Endothelial cell of umbilical vein (primary cell): ENCODE results near the gene PM20D1. TPM values are rescaled to one million over a fixed set of nuclear protein-coding genes. Genes with fewer than 3 reads are reported as not detected.
"Not testable (repeated sequence)": the region's sequence is repeated elsewhere in the genome, so short reads cannot be mapped to it uniquely, and the experiment has no call there.

Experiments used
- BruUV-seq: library from RNA; stranded (reverse); fragments of 400-500 nt; replicated peaks from 2 replicates; lab custom pipeline; 2021; lab: Mats Ljungman, UMichigan
- CTCF ChIA-PET: fragments of 300-600, 350-600 bp; sonication (Branson Sonifier 250); formaldehyde crosslinking; loops from one replicate; lab custom pipeline; 2021; ENCODE audit warnings: antibody characterized with exemption, inconsistent platforms; lab: Charles Lee
- POLR2A ChIA-PET: fragments of 300-600, 350-600 bp; sonication (Branson Sonifier 250); formaldehyde crosslinking; loops from one replicate; lab custom pipeline; 2021; ENCODE audit warnings: antibody characterized with exemption, inconsistent platforms; lab: Charles Lee
- DNase-seq: peaks from one replicate; pipeline ENCODE4 v3.0.0-alpha.2; 2011; ENCODE audit warnings: low read depth, low spot score
- FAIRE-seq: peaks from 2 replicates; lab custom pipeline; 2011; peaks lifted over from hg19 to GRCh38; lab: Jason Lieb, UNC
- H2AFZ ChIP-seq: 2 replicates; pipeline ENCODE4 v1.6.0; 2012; ENCODE audit warnings: low read depth, low read length, control low read depth, inconsistent platforms
- H3K27ac ChIP-seq: 2 replicates; pipeline ENCODE4 v1.5.1; 2011; ENCODE audit warnings: low read depth, mild to moderate bottlenecking, control low read depth, low read length, moderate library complexity; ENCODE audit not compliant: insufficient read depth
- H3K27me3 ChIP-seq, 2 experiments: 2 replicates each; pipeline versions ENCODE4 v1.6.0 to v1.6.1; 2011; ENCODE audit warnings: low read length in 2 of 2, mixed read lengths in 1 of 2; ENCODE audit not compliant: control insufficient read depth in 2 of 2, insufficient read depth in 2 of 2
- H3K36me3 ChIP-seq, 2 experiments: 2 replicates in 1 of 2; 3 replicates in 1 of 2; pipeline ENCODE4 v1.5.1; 2011; ENCODE audit warnings: low read length in 2 of 2, mild to moderate bottlenecking in 1 of 2, moderate library complexity in 1 of 2; ENCODE audit not compliant: control insufficient read depth in 2 of 2, insufficient read depth in 2 of 2; ENCODE audit errors: extremely low read depth in 1 of 2
- H3K4me1 ChIP-seq: 3 replicates; pipeline ENCODE4 v1.5.1; 2011; ENCODE audit warnings: mild to moderate bottlenecking, low read length; ENCODE audit not compliant: control insufficient read depth, insufficient read depth; ENCODE audit errors: extremely low read depth
- H3K4me2 ChIP-seq: 2 replicates; pipeline ENCODE4 v1.6.1; 2011; ENCODE audit warnings: low read length, control low read depth, mixed read lengths; ENCODE audit not compliant: insufficient read depth
- H3K4me3 ChIP-seq, 3 experiments: fragments of 200-600 bp in 1 of 3; sonication (generic), shearing (Covaris generic) in 1 of 3; replicated peaks in 1 of 3; 2 replicates each; pipeline ENCODE4 v1.5.1; 2011 to 2016; ENCODE audit warnings: control low read depth in 3 of 3, low read length in 3 of 3, mild to moderate bottlenecking in 2 of 3, inconsistent platforms in 1 of 3, low read depth in 1 of 3, moderate library complexity in 1 of 3; ENCODE audit not compliant: insufficient read depth in 1 of 3
- H3K79me2 ChIP-seq: 2 replicates; pipeline ENCODE4 v1.6.0; 2012; ENCODE audit warnings: low read length, inconsistent platforms; ENCODE audit not compliant: control insufficient read depth, insufficient read depth
- H3K9ac ChIP-seq: replicated peaks from 2 replicates; pipeline ENCODE3; 2011; ENCODE audit warnings: low read length, control low read depth; ENCODE audit not compliant: insufficient read depth; ENCODE audit errors: extremely low read depth
- H3K9me1 ChIP-seq: replicated peaks from 3 replicates; pipeline ENCODE4 v1.6.0; 2011; ENCODE audit warnings: mild to moderate bottlenecking, low read length; ENCODE audit not compliant: control insufficient read depth, insufficient read depth; ENCODE audit errors: extremely low read depth
- H3K9me3 ChIP-seq: replicated peaks from 2 replicates; pipeline ENCODE4 v1.5.1; 2012; ENCODE audit warnings: low read length, inconsistent platforms; ENCODE audit not compliant: control insufficient read depth, insufficient read depth
- H4K20me1 ChIP-seq: replicated peaks from 2 replicates; pipeline ENCODE3; 2011; ENCODE audit warnings: mild to moderate bottlenecking, low read length; ENCODE audit not compliant: control insufficient read depth, insufficient read depth; ENCODE audit errors: extremely low read depth
- CTCF ChIP-seq, 2 donors: IDR thresholded peaks; 1 replicate in 1 of 2; 2 replicates in 1 of 2; pipeline ENCODE4 v1.5.1; 2011; ENCODE audit warnings: low read length in 2 of 2, mild to moderate bottlenecking in 2 of 2, moderate library complexity in 2 of 2, control low read depth in 1 of 2, inconsistent platforms in 1 of 2, low read depth in 1 of 2; ENCODE audit not compliant: insufficient read depth in 1 of 2; ENCODE audit errors: extremely low read depth in 1 of 2
- EZH2 ChIP-seq: IDR thresholded peaks from 2 replicates; pipeline ENCODE4 v1.6.1; 2012; ENCODE audit warnings: borderline replicate concordance, low read depth, mild to moderate bottlenecking, moderate library complexity, low read length, inconsistent platforms; ENCODE audit not compliant: severe bottlenecking
- FOS ChIP-seq: IDR thresholded peaks from 2 replicates; pipeline ENCODE4 v1.6.1; 2011; ENCODE audit warnings: mild to moderate bottlenecking, low read length, moderate library complexity, borderline replicate concordance; ENCODE audit not compliant: insufficient read depth
- GATA2 ChIP-seq: IDR thresholded peaks from 2 replicates; pipeline ENCODE4 v1.7.0; 2011; ENCODE audit warnings: low read depth, mild to moderate bottlenecking, moderate library complexity, mixed read lengths, low read length; ENCODE audit not compliant: insufficient read length, insufficient read depth
- JUN ChIP-seq: IDR thresholded peaks from 2 replicates; pipeline ENCODE4 v1.6.1; 2011; ENCODE audit warnings: borderline replicate concordance, low read depth; ENCODE audit not compliant: insufficient read length, insufficient read depth
- MAX ChIP-seq: IDR thresholded peaks from 2 replicates; pipeline ENCODE4 v1.6.1; 2011; ENCODE audit not compliant: insufficient read depth, insufficient read length
- MYC ChIP-seq: IDR thresholded peaks from one replicate; pipeline ENCODE4 v1.6.1; 2011; ENCODE audit warnings: mild to moderate bottlenecking, low read depth, low read length
- POLR2A ChIP-seq: IDR thresholded peaks from 2 replicates; pipeline ENCODE4 v1.6.1; 2012; ENCODE audit warnings: low read depth, mild to moderate bottlenecking, control low read depth, low read length
- POLR2AphosphoS5 ChIP-seq: IDR thresholded peaks from 2 replicates; pipeline ENCODE4 v1.6.1; 2012; ENCODE audit warnings: low read depth, mild to moderate bottlenecking, control low read depth, low read length, moderate library complexity; ENCODE audit not compliant: insufficient read depth
- dilution Hi-C: fragments of 300-500 bp; cut with MboI; formaldehyde crosslinking; loops from one replicate; pipeline ENCODE4 v1.15.0; 2019; ENCODE audit warnings: low sequenced_read_pairs; ENCODE audit not compliant: extremely low pct_ligation_motif_present
- intact Hi-C: fragments of 100-400 bp; cut with micrococcal nuclease; formaldehyde crosslinking; loops from one replicate; pipeline ENCODE4 v1.10.0; 2022
- polyA plus RNA-seq, 4 experiments: library from polyadenylated mRNA; depleted of rRNA in 3 of 4; stranded (reverse) in 3 of 4; unstranded in 1 of 4; fragments of >200 nt; gene quantifications; 2 replicates each; pipeline versions ENCODE4 v1.2.1 to v1.2.3, GENCODE V29; 2011 to 2012; ENCODE audit warnings: missing spikeins in 1 of 4
- total RNA-seq: library from RNA; stranded (reverse); gene quantifications from 2 replicates; pipeline ENCODE4 v1.2.3, GENCODE V29; 2021

PM20D1 gene
- total and polyA plus RNA-seq, 2 donors (not counting 3 experiments of a cell fraction or from before 2014, with no cell fraction given) = 0.11 TPM; not detected in 1

- no TSS peak for BruUV-seq
- Histone ChIP-seq H3K27me3 (peaks cover 0 to 17% of the 10 kb centered on the region in 2 experiments), H3K4me2 (no peak overlapping the region), H3K79me2 (no peaks in the 10 kb centered on the region), H3K4me3 (no peak overlapping the region), H3K4me1 (no peaks in the 10 kb centered on the region), H3K9me1 (no peaks in the 10 kb centered on the region), H3K36me3 (no peaks in the 10 kb centered on the region), H3K27ac (no peak overlapping the region), H3K9ac (no peak overlapping the region), H2AFZ (no peak overlapping the region), H4K20me1 (no peaks in the 10 kb centered on the region), H3K9me3 (no peaks in the 10 kb centered on the region)
- dilution Hi-C loops = no loop called here
- ChIA-PET POLR2A (no interaction called here), CTCF (no interaction called here)
- DNase-seq = no peak
- intact Hi-C loops = no loop called here
- FAIRE-seq = no peak
- TF ChIP-seq FOS (no peak), POLR2AphosphoS5 (no peak), MAX (no peak), MYC (no peak), GATA2 (no peak), CTCF (IDR thresholded peaks at IDR 0.05; ENCODE audit: extremely low read depth in 1 of 2, insufficient read depth in 1 of 2, low read depth in 1 of 2, low read length in 2 of 2) (no peak), POLR2A (no peak), EZH2 (no peak), JUN (no peak)
Measured at GRCh38 chr1:205878026-205878425, 28.1 kb upstream of the PM20D1 start.

GRCh38 chr1:205873148-205873547, 23.2 kb upstream of the PM20D1 start:
- DNase-seq, BruUV-seq, CTCF ChIA-PET, H3K9me3 ChIP-seq, FAIRE-seq, H4K20me1 ChIP-seq, H3K79me2 ChIP-seq, H3K4me1 ChIP-seq, dilution Hi-C loops, H2AFZ ChIP-seq, POLR2A ChIA-PET, H3K4me3 ChIP-seq, H3K27ac ChIP-seq, H3K9ac ChIP-seq, H3K4me2 ChIP-seq, H3K36me3 ChIP-seq, intact Hi-C loops, H3K9me1 ChIP-seq: not testable (repeated sequence)
- H3K27me3 ChIP-seq = peaks cover 3 to 14% of the 10 kb centered on the region in 2 experiments
